Fibroblast of peridontal ligament (primary cell): Measurements from ENCODE around the gene SLC12A9.
"Not testable (repeated sequence)": the region's sequence is repeated elsewhere in the genome, so short reads cannot be mapped to it uniquely, and the experiment has no call there.

ENCODE experiments used
- DNase-seq: peaks from one replicate; pipeline ENCODE4 v3.0.0-alpha.2; 2010; ENCODE audit errors: extremely low read depth

SLC12A9 gene

DNA sequence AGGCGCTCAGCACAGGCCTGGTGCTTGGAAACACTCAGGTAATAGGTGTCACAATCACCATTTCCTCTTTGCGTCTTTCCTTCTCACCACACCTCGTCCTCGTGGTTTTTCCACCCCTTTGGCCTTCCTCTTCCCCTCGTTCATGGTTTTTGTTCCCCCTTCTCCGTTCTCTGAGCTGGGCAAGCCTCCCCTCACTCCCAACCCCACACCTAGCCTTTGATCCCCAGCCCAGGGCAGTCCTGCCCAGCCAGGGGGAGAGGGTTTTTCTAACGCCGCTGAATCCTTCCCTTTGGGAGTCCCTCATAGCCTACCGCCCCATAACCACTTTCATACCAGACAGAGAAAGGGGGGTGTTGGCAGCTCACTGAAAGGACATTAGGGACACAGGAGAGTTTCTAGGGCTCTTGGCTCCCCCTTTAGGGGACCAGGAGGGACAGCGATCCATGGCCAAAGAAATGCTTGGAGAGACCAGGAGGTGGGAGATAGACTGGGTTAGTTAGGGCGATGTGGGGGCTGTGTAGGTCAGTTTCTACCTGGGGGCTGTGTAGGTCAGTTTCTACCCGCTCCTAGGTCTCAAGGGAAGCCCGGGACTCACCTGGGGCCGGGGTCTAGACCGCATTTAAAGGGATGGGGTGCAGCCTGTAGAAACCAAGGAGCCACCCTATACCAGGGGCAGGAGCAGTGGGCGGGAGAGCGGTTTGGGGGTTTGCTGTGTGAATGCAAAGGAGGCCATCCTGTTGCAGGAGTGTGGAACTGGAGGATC, 26.6 kb upstream of the SLC12A9 start:
- peak; percentile 67 for DNase-seq

DNA sequence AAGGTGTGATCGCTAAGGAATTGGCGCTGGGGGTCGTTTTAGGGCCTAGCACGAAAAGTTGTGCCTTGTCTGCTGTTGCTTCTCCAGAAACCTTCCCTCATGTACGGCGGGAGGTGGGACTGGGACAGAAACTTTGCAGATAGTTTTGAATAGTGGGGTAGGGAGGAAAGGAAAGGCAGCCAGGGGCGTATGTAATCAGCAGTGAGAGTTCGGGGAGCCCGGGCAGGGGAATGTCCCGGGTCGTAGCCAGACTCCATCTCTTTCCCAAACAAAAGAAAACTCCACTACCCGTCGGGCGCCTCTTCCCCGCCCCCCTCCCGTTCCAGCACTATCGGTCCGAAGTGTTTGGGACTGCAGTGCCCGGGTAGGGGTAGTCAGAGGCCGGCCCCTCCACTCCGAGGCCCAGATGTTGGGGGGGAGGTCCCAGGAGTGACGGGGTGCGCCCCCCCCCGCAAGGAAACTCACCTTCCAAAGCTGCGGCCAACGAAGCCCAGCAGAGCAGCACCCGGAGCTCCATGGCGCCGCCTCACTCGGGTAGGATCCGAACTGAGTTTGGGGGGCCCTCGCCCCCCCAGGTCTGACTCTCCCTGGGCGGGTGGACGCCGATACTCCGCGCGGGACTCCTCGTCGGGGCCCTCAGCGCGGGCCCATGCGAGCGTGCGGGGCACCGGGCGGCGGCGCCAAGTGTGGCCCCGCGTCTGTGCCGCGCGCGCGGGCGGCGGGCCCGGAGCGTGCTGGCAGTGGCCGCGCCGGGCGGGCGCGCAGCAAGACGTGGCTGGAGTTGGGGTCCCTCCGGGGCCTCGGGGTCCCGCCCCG, 25.8 kb upstream of the SLC12A9 start:
- DNase-seq: no peak

DNA sequence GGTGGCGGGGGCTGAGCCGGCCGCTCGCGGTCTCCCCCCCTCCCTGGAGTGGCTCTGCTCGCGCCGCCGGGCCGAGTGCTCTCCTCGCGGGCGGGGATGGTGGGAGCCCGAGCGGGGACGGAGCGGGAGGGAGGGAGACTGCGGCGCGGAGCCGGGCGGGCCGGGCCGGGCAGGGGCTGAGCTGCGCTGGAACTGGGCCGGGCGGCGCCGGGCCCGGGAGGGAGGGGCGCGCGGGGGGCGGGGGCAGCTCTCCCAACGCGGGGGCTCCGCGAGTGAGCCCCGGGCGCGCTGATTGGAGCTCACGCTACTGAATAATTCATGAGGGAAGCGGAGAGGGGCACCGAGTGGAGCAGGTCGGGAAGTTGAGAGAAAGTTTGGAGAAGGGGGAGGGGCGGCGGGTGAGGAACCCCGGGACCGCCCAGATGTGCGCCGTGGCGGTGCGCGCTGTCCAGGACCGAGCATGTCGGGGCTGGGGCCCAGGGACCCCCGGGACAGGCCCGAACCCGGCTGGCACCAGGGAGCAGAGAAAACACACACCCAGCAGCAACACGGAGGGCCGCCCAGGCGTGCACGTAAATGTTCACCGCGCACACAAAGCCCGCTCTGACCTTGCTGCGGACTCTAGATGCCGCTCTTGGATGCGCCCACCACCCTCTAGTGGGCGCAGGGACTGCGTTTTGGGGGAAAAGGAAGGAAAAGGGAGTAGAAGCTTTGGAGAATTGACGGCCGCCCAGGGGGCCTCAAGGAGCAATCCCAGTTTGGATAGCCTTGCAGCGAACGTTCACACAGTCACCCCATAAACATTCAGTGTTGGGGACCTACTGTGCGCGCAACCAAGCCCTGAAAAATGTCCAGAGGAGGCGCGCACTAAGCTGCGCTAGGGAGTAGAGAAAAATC, 24.9 kb upstream of the SLC12A9 start, which contains the start of gene EPHB4:
Gene EPHB4 (minus strand): TSS at position 194 of the 897 bp plus-strand sequence. CDS start 493 bp downstream, outside the sequence.
- DNase-seq: peak; percentile 87

DNA sequence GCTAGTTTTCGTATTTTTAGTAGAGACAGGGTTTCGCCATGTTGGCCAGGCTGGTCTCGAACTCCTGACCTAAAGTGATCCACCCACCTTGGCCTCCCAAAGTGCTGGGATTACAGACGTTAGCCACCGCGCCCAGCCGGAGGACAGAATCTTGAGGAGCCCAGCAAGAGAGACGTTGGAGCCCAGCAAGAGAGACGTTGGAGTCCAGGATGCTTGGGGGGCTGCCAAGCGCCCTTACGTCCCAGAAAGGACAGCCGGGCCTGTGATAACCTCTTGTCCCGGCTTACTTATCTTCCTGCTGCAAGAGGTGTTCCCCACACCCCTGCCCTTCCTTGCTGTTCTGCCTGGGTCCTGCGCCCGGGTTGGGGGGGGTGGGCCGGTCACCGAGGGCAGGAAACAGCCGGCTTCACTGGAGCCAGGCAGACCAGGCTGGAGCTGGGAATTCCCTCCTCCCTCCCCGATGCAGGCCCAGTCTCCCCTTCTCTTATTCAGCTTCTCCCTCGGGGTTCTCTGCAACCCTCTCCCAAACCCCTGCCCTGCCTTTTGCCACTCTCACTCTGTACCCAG, 23.3 kb upstream of the SLC12A9 start:
- no peak for DNase-seq

DNA sequence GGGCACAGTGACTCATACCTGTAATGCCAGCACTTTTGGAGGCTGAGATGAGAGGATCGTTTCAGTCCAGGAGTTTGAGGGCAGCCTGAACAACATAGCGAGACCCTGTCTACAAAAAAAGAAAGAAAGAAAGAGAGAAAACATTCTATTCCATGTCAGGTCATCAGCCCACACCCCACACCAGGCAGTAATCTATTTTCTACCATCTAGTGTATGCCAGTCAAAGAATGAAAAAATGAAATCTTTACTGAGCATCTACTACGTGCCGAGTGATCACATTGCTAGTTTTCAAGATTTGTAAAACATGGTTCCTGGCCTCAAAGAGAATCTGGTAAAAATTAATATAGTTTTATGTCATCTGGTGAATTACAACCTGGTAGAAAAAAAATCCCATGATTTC, 22.1 kb upstream of the SLC12A9 start:
- no peak for DNase-seq

DNA sequence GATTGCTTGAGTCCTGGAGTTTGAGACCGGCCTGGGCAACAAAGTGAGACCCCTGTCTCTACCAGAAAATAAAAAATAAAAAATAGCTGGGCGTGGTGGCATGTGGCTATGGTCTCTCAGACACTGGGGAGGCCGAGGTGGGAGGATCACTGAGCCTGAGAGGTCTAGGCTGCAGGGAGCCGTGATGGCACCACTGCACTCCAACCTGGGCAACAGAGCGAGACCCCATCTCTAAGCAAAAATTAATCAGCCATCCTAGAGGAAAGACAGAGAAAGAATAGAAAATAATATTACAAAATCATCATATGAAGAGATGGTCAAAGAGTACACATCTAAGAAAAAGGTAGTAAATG, 20.3 kb upstream of the SLC12A9 start:
- DNase-seq: no peak

DNA sequence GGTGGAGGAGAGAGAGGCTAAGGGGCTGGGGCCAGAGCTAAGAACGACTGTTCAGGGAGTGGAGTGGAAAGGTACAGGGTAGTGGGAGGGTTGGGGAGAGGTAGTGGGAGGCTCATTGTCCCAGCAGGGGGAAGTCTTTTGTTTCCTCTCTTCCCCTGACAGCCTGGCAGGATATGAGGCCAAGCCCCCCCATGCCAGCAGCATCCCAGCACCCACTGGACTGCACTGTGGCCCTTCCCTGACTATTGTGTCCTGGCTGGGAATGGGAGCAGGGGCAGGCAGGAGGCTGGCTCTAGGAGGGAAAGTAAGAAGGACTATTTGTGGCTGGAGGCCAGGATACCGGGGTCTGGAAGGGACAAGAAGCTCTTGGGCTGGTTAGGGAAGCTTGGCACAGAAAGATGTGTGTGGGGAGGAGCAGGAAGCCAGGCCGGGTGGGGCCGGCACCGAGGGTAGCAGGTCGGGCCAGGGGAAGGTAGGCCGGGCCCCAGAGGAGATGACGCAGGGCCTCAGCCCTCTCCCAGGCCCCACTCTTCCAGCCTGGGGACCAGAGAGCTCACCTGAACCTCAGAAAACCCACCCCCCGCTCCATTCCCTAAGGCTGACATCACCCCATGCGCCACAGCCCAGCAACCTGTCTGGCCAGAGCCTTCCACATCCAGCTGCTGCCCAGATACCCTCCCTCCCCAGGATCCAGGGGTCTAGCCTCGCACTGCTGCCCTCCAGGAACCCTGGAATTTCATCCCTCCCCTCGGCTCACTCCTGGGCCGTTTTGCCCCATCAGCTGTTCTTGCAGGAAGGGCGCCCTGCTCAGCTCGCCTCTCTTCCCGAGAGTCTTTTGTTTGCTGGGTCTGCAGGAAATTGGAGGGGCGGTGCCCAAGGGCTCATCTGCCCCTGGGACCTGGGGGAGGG, 16.4 kb upstream of the SLC12A9 start:
- no peak for DNase-seq

DNA sequence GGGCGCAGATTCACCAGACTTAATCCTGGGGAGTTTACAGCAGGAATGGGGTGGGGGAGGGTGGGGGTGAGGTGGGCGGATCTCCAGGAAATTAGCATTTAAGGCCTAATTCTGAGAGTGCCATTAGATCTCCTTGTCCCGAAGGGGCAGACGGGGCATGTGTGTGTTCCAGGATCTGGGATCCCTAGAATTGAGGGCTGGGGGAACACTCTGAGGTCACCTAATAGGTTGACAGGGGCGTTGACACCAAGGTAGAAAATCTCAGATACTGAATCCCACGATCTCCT, 15.8 kb upstream of the SLC12A9 start:
- no peak for DNase-seq

DNA sequence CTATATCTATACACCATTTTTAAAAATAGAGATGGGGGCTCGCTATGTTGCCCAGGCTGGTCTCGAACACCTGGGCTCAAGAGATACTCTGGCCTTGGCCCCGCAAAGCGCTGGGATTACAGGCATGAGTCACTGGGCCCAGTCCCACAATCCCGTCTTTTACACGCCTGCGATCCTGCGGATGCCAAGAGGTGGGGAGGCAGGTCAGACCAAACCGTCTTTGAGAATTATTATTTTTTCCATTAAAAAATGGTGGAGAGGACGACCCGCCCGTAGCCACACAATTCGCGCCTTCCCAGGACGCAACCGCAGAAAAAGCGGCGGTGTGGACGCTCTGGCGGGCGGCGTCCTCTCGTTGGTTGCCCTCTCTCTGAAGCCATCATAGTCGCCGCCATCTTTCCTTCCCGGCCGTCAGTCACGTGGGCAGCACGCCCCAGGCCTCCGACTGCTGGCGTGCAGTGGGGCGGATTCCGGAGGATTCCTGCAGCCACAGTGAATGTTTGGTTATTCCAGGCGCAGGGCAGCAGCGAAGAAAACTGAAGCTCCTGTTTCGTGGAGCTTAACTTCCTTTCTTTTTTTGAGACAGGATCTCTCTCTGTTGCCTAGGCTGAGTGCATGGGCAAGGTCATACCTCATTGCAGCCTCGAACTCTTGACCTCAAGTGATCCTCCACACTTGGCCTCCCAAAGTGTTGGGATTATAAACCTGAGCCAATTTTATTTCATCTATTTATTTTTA, 15.2 kb upstream of the SLC12A9 start:
- peak; percentile 88 for DNase-seq

DNA sequence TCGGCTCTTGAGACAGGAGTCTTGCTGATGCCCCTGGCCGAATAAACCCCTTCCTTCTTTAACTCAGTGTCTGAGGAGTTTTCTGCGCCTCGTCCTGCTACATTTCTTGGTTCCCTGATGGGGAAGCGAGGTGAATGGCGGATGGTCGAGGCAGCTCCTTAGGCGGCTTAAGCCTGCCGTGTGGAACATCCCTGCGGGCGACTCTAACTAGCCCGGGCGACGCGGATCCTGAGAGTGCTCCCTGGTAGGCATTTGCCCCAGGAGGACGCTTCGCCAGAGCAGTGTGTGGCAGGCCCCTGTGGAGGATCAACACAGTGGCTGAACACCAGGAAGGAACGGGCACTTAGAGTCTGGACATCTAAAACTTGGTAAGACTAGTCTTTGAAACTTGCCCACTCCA, 13.2 kb upstream of the SLC12A9 start:
- no peak for DNase-seq

DNA sequence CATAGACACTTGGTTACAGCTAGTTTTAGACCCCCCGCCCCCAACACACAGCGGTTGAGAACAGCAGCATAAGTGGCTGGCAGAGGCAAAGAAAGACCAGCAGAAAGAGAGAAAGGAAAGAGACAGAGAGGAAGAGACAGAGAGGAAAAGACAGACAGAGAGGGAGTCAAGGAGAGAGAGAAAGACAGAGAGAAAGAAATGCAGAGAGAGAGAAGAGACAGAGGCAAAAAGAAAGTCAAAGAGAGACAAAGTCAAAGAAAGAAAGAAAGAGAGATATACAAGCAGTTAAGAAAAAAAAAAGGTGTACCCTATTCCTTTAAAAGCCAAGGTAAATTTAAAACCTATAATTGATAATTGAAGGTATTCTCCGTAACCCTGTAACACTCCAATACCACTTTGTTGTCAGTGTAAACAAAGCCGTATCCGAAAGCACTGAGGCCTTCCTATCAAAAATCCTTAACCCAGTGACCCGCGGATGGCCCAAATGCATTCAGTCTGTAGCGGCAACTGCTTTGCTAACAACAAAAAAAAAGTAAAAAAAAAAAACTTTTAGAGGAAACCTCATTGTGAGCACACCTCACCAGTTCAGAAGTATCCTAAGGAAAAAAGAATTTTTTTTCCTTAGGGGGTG, 11.9 kb upstream of the SLC12A9 start:
- no peak for DNase-seq

DNA sequence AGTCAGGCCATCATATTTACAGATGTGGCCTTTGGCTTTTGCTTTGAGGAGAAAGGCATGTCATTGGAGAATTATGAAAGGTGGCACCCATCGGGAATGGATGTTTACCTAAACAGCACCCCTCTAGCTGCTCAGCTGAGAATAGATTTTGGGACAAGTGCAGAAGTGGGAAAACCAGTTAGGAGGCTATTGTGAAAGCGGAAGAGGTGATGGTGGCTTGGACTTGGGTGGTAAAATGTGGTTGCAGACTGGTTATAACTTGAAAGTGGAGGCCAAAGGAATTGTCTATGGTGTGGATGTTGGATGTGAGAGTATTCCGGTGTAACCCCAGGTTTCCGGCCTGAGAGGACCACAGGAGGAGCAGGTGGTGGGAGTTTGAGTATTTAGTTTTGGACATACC, 5.2 kb upstream of the SLC12A9 start:
- no peak for DNase-seq

DNA sequence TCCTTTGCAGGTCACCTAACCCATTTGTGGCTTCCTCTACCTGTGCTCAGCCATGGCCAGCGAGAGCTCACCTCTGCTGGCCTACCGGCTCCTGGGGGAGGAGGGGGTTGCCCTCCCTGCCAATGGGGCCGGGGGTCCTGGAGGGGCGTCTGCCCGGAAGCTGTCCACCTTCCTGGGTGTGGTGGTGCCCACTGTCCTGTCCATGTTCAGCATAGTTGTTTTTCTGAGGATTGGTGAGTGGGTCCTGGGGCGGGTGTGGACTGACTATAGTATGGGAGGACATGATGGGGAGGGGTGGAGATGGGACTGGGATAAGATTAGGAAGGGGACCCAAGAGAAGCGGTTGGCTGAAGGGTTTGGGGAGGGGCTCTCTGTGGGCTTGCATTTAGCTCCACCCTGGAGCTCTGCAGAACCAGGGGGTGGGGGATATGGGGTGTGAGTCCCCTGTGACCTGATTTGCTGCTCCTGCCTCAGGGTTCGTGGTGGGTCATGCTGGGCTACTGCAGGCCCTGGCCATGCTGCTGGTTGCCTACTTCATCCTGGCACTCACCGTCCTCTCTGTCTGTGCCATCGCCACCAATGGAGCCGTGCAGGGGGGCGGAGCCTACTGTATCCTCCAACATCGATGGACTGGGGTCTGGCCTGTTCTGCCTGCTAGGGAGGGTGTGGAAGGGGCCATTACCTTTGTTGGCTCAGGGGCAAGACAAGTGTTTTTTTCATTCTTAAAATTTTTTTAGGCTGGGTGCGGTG, 1.8 kb downstream of the SLC12A9 start:
- no peak for DNase-seq

DNA sequence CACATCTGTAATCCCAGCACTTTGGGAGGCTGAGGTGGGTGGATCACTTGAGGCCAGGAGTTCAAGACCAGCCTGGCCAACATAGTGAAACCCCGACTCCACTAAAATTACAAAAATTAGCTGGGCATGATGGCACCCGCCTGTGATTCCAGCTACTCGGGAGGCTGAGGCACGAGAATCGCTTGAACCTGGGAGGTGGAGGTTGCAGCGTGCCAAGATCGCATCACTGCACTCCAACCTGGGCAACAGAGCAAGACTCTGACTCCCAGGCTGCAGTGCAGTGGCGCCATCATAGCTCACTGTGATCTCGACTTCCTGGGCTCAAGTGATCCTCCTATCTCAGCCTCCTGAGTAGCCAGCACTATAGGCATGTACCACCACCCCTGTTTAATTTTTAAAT, 2.4 kb downstream of the SLC12A9 start:
- DNase-seq: not testable (repeated sequence)

DNA sequence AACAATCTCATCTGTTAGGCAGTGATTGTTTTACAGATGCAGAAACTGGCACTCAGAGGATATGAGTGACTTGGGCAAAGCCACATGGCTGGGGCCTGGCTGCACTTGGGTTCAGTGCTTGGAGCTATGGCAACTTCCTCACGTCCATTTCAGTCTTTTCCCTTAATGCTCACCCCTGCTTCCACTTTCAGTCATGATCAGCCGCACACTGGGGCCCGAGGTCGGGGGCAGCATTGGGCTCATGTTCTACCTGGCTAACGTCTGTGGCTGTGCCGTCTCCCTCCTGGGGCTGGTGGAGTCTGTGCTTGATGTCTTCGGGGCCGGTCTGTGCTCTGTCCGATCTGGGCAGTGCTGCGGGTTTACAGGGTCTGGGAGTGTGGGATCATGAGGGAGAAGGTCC, 3.0 kb downstream of the SLC12A9 start:
- no peak for DNase-seq

DNA sequence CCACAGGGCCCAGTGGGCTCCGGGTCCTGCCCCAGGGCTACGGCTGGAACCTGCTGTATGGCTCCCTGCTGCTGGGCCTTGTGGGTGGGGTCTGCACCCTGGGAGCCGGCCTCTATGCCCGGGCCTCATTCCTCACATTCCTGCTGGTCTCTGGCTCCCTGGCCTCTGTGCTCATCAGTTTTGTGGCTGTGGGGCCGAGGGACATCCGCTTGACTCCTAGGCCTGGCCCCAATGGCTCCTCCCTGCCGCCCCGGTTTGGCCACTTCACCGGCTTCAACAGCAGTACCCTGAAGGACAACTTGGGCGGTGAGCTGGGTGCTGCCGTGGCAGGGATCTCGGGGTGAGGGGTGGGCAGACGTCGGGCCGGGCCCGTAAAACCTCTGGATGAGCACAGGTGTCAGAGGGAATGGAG, 4.4 kb downstream of the SLC12A9 start:
- DNase-seq: no peak

DNA sequence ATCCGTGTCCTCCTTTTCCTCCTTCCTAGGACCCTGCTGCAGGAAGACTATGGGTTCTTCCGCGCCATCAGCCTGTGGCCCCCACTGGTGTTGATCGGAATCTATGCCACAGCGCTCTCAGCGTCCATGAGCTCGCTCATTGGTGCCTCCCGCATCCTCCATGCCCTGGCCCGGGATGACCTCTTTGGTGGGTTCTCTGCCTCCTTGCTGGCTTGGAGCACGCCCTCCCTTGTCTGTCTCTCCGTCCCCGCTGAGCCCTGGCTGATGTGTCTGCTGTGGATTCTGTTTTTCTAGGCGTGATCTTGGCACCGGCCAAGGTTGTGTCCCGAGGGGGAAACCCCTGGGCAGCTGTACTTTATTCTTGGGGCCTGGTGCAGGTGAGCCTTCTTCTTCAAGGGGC, 7.3 kb downstream of the SLC12A9 start:
- no peak for DNase-seq

DNA sequence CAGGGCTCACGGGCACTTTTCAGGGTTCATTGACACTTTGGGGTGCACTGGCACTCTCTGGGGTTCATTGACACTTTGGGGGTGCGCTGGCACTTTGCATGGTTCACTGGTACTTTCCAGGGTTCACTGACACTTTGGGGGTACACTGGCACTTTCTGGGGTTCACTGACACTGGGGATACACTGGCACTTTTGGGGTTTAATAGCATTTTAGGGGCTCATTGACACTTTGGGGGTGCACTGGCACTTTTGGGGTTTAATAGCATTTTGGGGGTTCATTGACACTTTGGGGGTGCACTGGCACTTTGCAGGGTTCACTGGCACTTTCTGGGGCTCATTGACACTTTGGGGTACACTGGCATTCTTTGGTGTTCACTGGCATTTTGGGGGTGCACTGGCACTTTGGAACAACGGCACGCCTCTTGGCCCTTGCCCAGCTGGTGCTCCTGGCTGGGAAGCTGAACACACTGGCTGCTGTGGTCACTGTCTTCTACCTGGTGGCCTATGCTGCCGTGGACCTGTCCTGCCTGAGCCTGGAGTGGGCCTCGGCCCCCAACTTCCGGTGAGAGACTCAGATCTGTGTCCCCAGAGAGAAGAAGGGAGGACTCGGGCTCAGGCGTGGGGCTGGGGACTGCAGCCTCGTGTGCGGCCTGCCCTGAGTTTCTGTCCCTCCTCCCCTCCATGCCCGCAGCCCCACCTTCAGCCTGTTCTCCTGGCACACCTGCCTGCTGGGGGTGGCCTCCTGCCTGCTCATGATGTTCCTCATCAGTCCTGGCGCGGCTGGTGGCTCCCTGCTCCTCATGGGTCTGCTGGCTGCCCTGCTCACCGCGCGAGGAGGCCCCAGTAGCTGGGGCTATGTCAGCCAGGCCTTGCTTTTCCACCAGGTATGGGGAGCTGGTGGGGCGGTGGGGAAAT, 8.4 kb downstream of the SLC12A9 start:
- no peak for DNase-seq
